ENCODE data around the gene E2F1. TPM values are rescaled to one million over a fixed set of nuclear protein-coding genes. Genes with fewer than 3 reads are reported as not detected.

Gene E2F1
- total RNA-seq, 2 donors from 2014 or later, result 2.6 to 11.5 TPM

DNA sequence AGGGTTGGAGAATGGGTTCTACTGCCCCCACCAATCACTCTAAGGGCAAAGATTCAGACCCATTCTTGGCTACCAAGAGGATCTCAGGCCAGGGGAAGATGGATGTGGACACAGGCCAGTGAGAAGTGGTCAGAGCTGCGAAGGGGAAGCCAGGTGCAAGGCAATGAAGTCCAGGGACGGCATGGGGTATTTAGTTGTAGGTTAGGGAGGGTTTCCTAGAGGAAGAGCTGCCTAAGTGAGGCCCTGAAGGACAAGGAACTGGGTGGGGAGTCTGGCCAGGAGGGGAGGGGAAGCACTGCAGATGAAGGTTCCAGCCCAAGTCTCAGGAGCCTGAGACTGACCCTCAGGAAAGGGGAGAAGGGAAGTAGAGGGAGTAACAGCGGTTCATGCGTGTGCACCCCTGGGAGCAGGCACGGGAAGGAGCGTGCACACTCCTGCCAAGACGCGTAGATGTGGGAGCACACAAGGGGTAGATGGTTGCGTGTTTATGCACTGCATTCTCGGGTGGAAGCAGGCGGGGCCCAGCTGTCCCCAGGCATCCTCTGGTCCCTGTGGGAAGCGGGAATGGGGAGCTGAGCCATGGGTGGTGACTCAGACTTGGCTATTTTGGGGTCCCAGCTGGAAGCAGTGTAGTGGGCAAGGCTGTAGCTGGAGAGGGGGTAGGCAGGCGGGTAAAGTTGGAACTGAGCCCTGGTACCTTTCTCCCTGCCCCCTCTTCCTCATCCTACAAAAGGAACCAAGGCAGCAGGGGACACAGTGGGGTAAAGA lies 16.1 kb downstream of the E2F1 start:
- H3K4me3 Mint-ChIP-seq, result no peak overlapping the region
- peaks cover 34% of the 10 kb centered on the region for H3K4me1 Mint-ChIP-seq
- H3K27ac Mint-ChIP-seq, result peak overlapping the region; percentile 88

DNA sequence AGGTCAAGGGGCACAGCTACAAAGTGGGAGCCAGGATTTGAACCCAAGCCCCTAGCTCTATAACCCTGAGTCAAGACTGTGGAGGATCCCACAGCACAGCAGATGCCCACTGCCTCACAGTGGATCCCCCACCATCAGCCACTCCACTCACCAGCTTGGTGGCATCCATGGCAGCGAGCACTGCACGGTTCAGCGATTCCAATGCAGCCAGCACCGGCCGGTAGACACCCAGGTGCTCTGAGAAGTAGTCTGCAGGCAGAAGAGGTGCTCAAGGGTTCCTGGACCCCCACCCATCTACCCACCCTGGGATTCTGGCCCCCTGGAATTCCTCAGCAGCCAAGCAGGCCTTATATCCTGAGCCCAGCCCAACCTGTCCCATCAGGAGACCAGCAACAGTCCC lies 17.0 kb downstream of the E2F1 start:
- no peaks in the 10 kb centered on the region for H3K27me3 Mint-ChIP-seq
- peaks cover 37% of the 10 kb centered on the region for H3K4me1 Mint-ChIP-seq
- no peaks in the 10 kb centered on the region for H3K9me3 ChIP-seq (ENCODE audit: control insufficient read depth, low read length, poor library complexity, severe bottlenecking)
- no peak for ATAC-seq
- H3K27ac Mint-ChIP-seq, result peak overlapping the region; percentile 88
- H3K36me3 Mint-ChIP-seq (ENCODE audit: low read depth), result peaks cover 2% of the 10 kb centered on the region
- no peak for DNase-seq
- H3K4me3 Mint-ChIP-seq, result no peak overlapping the region

More for the DNA sequence above, 16.1 kb downstream of the E2F1 start:
- Mint-ChIP-seq H3K36me3 (ENCODE audit: low read depth) (peaks cover 2% of the 10 kb centered on the region), H3K27me3 (no peaks in the 10 kb centered on the region)
- DNase-seq (no peak), ATAC-seq (no peak)
- H3K9me3 ChIP-seq (ENCODE audit: control insufficient read depth, low read length, poor library complexity, severe bottlenecking), result no peaks in the 10 kb centered on the region

DNA sequence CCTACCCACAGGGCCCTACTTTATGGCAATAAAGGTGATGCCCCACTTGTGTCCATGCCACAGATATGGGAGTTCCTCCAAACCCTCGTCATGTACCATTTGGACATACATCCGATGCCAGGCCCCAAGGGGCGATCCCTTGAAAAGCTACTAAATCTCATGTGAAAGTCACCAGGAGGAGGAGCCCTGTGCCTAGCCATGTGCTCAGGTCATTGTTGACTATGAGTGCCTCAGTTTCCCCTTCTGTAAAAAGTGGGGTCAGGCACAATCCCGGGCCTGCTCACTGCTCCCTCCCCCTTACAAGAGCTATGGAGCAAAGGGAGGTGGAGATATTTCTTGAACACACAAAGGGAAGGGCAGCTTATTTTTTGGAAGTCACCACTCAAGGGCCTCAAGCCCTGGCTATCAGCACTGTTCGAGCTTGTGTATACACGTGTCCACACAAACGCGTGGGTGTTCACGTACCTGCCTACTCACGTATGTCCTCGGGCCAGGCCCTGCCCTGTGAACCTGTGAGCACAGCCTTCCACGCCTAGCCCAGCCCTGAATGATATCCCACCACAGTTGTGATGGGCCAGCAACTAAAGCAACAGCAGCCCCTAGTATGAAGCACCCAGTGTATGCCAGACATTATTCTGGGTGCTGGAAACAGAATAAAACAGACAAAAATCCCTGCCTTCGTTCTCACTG lies 17.6 kb downstream of the E2F1 start:
- Mint-ChIP-seq H3K36me3 (ENCODE audit: low read depth) (peaks cover 2% of the 10 kb centered on the region), H3K4me1 (peaks cover 35% of the 10 kb centered on the region), H3K27me3 (no peaks in the 10 kb centered on the region), H3K4me3 (peak overlapping the region; percentile 100), H3K27ac (peak overlapping the region; percentile 4)
- ATAC-seq (no peak), DNase-seq (no peak)
- no peaks in the 10 kb centered on the region for H3K9me3 ChIP-seq (ENCODE audit: control insufficient read depth, low read length, poor library complexity, severe bottlenecking)

DNA sequence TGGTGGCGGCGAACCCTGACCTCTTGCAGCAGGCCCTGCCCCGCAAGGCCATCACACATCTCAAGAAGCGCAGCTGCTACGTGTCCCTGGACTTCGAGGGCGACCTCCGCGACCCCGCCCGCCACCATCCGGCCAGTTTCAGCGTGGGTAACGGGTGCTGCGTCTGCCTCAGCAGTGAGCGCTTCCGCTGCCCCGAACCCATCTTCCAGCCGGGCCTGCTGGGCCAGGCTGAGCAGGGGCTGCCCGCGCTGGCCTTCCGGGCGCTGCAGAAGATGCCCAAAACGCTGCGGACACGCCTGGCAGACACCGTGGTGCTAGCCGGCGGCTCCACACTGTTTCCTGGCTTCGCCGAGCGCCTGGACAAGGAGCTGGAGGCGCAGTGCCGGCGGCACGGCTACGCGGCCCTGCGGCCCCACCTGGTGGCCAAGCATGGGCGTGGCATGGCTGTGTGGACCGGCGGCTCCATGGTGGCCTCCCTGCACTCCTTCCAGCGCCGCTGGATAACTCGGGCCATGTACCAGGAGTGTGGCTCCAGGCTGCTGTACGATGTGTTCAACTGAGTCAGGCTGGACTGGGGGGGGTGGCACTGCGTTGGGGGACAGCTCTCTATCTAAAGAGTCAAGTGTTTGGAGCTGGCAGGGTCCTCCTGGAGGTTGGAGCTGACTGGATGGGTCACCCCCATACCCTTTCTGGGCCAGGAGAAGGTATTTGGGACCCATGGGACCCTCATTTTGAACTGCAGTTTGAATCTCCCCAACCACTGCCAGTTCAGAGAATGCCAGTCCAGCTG lies 18.3 kb downstream of the E2F1 start:
- peak overlapping the region; percentile 4 for H3K27ac Mint-ChIP-seq
- H3K36me3 Mint-ChIP-seq (ENCODE audit: low read depth), result peaks cover 2% of the 10 kb centered on the region
- H3K4me1 Mint-ChIP-seq, result peaks cover 29% of the 10 kb centered on the region
- H3K27me3 Mint-ChIP-seq, result no peaks in the 10 kb centered on the region
- ATAC-seq (peak; percentile 71), DNase-seq (peak; percentile 69 to 75 (median 73))
- no peaks in the 10 kb centered on the region for H3K9me3 ChIP-seq (ENCODE audit: control insufficient read depth, low read length, poor library complexity, severe bottlenecking)
- H3K4me3 Mint-ChIP-seq, result peak overlapping the region; percentile 100

DNA sequence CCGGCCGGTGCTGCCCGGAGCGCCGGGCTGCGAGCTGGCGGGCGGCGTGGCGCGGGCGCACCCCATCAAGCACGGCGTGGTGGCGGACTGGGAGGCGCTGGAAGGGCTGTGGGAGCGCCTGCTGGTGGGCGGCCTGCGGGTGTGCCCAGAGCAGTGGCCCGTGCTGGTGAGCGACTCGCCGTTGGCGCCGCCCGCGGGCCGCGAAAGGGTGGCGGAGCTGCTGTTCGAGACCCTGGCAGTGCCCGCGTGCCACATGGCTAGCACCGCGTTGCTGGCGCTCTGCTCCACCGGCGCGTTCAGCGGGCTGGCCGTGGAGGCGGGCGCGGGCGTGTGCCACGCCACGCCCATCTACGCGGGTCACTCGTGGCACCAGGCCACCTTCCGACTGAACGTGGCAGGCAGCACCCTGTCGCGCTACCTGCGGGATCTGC lies 18.9 kb downstream of the E2F1 start:
- H3K4me1 Mint-ChIP-seq, result peaks cover 30% of the 10 kb centered on the region
- peaks cover 2% of the 10 kb centered on the region for H3K36me3 Mint-ChIP-seq (ENCODE audit: low read depth)
- ATAC-seq (peak; percentile 20), DNase-seq (peak in 2 of 3 donors; percentile 42 to 44)
- H3K27ac Mint-ChIP-seq, result peak overlapping the region; percentile 90
- no peaks in the 10 kb centered on the region for H3K27me3 Mint-ChIP-seq
- H3K4me3 Mint-ChIP-seq, result peak overlapping the region; percentile 100
- H3K9me3 ChIP-seq (ENCODE audit: control insufficient read depth, low read length, poor library complexity, severe bottlenecking), result no peaks in the 10 kb centered on the region

DNA sequence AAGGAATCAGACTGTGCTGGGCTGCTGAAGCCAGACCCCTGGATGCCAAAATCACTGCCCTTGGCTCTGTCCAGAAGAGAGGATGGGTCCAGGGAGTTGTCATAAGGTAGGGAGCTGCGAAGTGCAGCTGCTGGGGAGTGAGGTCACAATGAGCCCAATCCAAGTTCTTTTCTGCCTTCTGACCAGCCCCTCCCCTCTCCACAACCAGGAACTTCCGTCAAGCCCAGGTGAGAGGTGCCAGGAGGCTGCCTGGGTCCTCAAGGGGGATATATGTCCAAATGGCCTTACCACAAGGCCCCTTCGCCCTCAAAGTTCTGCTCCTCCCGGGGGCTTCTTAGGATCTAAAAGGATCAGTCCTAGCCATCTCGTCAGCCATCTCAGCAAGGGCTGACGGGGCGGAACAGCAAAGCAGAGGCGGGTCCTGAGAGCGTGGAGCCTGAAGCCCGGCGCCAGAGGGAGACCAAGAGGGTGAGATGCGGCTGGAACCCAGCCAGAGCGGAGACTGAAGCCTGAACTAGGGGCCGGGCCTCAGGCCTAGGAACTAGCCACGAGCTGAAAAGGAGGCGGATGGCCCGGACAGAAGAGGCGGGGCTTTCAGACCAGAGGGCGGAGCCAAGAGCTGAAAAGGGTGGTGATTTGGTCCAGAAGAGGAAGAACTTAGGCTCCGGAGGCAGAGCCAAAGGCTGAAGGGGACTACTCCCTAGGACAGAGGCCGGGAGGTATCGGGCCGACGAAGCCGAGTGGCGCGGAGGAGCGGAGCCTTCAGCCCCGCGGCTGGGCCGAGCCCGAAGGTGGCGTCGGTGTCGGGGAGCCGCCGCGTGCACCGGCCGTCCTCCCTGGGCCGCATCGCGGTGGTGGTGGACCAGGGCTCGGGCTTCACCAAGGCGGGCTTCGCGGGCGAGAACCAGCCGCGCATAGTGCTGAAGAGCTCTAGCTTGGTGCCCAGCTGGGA lies 19.6 kb downstream of the E2F1 start, which contains the start of gene ACTL10:
ACTL10 (plus strand) TSS at position 651 of the 952 bp plus-strand sequence. CDS start 555 bp downstream, outside the sequence.
- no peaks in the 10 kb centered on the region for H3K9me3 ChIP-seq (ENCODE audit: control insufficient read depth, low read length, poor library complexity, severe bottlenecking)
- ATAC-seq (peak; percentile 61), DNase-seq (peak; percentile 49 to 74 (median 66))
- peaks cover 30% of the 10 kb centered on the region for H3K4me1 Mint-ChIP-seq
- H3K4me3 Mint-ChIP-seq, result peak within 1 kb of the TSS; percentile 100
- H3K27ac Mint-ChIP-seq, result peak within 1 kb of the TSS; percentile 90
- peaks cover 2% of the 10 kb centered on the region for H3K36me3 Mint-ChIP-seq (ENCODE audit: low read depth)
- H3K27me3 Mint-ChIP-seq, result no peaks in the 10 kb centered on the region

DNA sequence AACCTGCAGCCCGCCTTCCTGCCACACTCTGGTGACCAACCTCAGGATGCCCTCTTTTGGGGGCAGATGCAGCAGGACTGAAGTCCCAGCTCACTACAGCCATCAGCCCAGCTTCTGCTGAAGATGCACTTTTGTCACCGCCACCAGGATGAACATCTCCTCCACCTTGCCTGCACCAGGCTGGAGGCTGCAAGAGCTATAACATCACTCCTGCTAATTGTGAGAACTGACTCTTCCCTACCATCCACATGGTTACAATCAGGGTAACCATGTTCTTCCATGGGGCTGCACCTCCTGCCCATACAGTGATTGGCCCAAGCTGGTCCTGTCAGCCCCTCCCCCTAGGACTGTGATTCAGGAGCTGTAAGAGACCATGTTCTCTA lies 21.4 kb downstream of the E2F1 start:
- Mint-ChIP-seq H3K4me3 (peak overlapping the region; percentile 90), H3K27me3 (no peaks in the 10 kb centered on the region), H3K4me1 (peaks cover 25% of the 10 kb centered on the region), H3K36me3 (ENCODE audit: low read depth) (peaks cover 2% of the 10 kb centered on the region), H3K27ac (peak overlapping the region; percentile 90)
- ATAC-seq (no peak), DNase-seq (no peak)
- no peaks in the 10 kb centered on the region for H3K9me3 ChIP-seq (ENCODE audit: control insufficient read depth, low read length, poor library complexity, severe bottlenecking)

DNA sequence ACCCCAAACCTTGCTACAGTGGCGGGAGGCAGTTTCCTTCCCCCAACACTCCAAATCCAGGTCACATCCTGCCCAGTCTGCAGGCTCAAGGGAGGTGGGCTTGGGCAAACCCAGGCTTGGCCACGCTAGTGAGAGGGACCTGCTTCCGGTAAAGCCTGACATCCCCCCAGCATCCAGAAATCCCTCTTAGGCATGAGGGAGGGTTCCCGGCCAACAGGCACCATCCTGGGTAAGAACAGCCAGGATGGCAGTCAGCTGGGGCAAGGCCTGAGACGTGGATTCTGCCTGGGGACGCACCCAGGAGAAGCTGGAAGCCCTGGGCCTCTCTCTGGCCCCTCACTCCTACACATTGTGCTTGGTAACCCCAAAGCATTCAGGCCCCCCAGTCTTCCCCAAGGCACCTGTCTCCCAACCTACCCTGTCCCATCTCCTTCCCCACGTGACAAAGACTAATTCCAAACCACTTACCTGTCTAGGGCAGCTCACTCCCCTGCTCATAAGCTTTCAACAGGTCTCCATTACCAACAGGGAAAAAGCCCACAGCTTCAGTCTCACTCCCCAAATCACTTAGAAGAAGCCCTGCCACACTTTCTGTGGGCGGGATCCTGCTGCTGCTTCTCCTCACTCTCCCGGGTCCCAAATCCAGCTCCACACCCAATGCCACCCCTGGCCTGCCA lies 22.0 kb downstream of the E2F1 start:
- Mint-ChIP-seq H3K4me1 (peaks cover 25% of the 10 kb centered on the region), H3K4me3 (peak overlapping the region; percentile 90), H3K27me3 (no peaks in the 10 kb centered on the region), H3K36me3 (ENCODE audit: low read depth) (peaks cover 2% of the 10 kb centered on the region), H3K27ac (peak overlapping the region; percentile 90)
- DNase-seq (no peak), ATAC-seq (no peak)
- H3K9me3 ChIP-seq (ENCODE audit: control insufficient read depth, low read length, poor library complexity, severe bottlenecking), result no peaks in the 10 kb centered on the region

DNA sequence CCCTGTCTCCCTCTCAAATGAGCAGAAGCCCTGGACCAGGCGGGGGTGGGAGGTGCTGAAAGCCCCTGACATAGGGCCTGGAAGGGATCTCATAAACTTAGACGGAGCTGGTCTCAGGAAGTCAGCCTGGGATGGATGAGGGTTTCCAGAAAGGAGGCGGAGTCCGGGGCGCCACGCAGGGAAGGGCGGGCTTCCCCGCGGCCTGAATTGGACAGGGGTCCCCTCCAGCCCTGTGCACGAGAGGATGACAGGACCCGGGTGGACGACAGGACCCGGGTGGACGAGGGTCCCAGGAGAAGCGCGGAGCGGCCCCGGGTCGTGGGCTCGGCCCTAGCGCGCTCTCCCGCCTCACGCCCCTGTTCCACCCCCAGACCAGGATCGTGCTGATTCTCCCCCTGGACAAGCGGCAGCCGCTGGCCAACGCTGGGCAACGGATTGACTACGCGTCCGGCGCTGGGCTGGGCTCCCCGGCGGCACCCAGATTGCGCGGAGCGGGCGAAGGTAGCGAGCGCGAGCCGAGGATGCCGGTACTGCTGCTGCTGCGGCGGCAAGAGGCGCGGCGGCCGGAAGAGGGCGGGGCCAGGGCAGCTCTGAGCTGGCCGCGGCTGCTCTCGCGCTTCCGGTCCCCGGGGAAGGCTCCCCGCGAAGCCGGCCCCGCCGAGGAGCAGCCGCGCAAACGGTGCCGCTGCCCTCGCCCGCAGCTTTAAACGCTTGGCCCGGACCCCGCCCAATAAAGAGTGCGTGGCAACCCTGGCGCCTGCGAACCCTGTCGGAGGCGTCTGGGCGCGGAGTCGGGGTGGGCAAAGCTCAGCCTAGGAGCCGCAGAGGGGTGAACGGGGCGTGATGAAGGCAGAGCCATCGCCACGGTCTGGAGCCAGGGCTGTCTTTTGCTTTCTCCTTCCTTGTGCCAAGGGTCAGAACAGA lies 22.8 kb downstream of the E2F1 start:
- Mint-ChIP-seq H3K27ac (peak overlapping the region; percentile 90), H3K27me3 (no peaks in the 10 kb centered on the region), H3K4me1 (peaks cover 24% of the 10 kb centered on the region), H3K4me3 (peak overlapping the region; percentile 90), H3K36me3 (ENCODE audit: low read depth) (peaks cover 2% of the 10 kb centered on the region)
- DNase-seq, result peak; percentile 44 to 81 (median 75)
- peak; percentile 62 for ATAC-seq
- no peaks in the 10 kb centered on the region for H3K9me3 ChIP-seq (ENCODE audit: control insufficient read depth, low read length, poor library complexity, severe bottlenecking)

DNA sequence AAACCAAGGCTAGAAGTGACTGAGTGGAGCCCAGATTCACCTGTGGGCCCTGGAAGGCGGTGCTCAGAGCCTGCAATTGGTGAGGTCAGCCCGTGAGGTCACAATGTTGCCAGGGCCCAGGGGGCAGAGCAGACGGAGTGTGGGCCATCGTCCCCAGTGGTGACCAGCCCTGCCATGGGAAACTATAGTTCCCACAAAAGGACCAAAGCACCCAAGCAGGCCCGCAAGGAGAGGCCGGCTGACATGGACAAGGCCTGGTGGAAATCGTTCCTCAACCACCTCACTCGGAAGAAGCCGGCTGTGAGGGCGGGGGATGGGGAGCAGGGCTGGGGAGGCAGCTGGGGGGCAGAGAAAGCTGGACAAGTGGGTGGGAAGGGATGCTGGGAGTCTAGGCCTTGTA lies 24.0 kb downstream of the E2F1 start, which contains the start of gene C20orf144:
C20orf144 (plus strand) TSS at position 156 of the 400 bp plus-strand sequence; CDS start at position 175, 19 bp downstream.
- Mint-ChIP-seq H3K27ac (peak within 1 kb of the TSS; percentile 90), H3K4me3 (peak within 1 kb of the TSS; percentile 90), H3K4me1 (peaks cover 22% of the 10 kb centered on the region), H3K36me3 (ENCODE audit: low read depth) (peaks cover 2% of the 10 kb centered on the region), H3K27me3 (no peaks in the 10 kb centered on the region)
- ATAC-seq (no peak), DNase-seq (no peak)
- no peaks in the 10 kb centered on the region for H3K9me3 ChIP-seq (ENCODE audit: control insufficient read depth, low read length, poor library complexity, severe bottlenecking)

DNA sequence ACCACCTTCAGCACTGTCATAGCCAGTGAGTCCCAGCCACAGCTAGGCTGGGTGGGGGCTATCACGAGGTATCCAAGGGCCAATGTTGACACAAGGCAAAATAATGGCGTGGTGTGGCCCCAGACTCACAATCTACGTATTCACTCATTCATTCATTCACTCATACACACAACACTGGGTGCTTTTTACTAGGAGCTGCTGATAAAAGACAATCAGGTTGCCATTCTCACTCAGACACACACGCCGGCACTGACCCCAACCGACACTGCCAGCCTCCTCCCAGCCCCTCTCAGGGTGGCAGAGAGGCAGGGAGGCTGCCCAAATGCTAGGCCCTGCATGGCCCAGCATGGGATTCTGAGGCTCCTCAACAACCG lies 25.5 kb downstream of the E2F1 start:
- Mint-ChIP-seq H3K27me3 (no peaks in the 10 kb centered on the region), H3K4me3 (no peak overlapping the region), H3K27ac (peak overlapping the region; percentile 19), H3K36me3 (ENCODE audit: low read depth) (no peaks in the 10 kb centered on the region), H3K4me1 (peaks cover 16% of the 10 kb centered on the region)
- ATAC-seq (no peak), DNase-seq (no peak)
- H3K9me3 ChIP-seq (ENCODE audit: control insufficient read depth, low read length, poor library complexity, severe bottlenecking), result no peaks in the 10 kb centered on the region
